GM18505 (cell line): ENCODE results near the gene MICAL3.

Experiments used
- ATAC-seq: cut with Tn5 transposase; IDR thresholded peaks from one replicate; pipeline ENCODE4 v1.9.1; 2021; ENCODE audit not compliant: unreplicated experiment
- POLR2A ChIP-seq: IDR thresholded peaks from 4 replicates; pipeline ENCODE4 v1.6.1; 2011; ENCODE audit warnings: borderline replicate concordance; ENCODE audit not compliant: insufficient read depth, insufficient read length; ENCODE audit errors: extremely low read depth

The MICAL3 gene

DNA sequence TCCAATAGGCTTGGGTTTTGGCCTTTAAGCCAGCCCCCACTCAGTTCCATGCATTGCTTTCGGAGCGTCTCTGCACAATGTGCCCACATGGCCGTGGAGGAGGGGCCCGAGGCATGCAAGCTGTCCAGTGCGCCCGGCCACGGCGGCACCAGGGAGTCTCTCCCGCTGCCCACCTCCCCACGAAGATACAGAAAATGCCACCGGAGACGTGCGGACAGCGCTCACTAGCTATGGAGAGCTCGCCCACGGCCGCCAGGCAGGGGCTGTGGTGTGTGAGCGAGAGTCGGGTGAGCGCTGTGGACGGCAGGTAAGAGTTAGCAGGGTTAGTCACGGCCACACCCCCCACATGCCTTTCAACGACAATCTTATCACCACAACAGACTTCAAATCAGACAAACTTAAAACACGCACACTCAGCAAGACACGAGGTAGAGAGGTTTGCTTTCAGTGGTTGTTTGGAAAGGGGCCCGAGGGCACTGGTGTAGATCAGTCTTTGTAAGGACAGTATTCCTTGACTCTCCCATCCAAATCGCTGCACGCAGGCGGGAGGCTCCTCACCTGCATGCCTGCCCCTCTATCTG is 231.4 kb downstream of the MICAL3 start:
- no peak for ATAC-seq
- TF ChIP-seq POLR2A = no peak

- ATAC-seq = no peak
- no peak for TF ChIP-seq POLR2A
Measured at GRCh38 chr22:17792299-17792698, 232.1 kb downstream of the MICAL3 start.

- no peak for ATAC-seq
- no peak for TF ChIP-seq POLR2A
Measured at GRCh38 chr22:17791196-17791595, 233.2 kb downstream of the MICAL3 start.

DNA sequence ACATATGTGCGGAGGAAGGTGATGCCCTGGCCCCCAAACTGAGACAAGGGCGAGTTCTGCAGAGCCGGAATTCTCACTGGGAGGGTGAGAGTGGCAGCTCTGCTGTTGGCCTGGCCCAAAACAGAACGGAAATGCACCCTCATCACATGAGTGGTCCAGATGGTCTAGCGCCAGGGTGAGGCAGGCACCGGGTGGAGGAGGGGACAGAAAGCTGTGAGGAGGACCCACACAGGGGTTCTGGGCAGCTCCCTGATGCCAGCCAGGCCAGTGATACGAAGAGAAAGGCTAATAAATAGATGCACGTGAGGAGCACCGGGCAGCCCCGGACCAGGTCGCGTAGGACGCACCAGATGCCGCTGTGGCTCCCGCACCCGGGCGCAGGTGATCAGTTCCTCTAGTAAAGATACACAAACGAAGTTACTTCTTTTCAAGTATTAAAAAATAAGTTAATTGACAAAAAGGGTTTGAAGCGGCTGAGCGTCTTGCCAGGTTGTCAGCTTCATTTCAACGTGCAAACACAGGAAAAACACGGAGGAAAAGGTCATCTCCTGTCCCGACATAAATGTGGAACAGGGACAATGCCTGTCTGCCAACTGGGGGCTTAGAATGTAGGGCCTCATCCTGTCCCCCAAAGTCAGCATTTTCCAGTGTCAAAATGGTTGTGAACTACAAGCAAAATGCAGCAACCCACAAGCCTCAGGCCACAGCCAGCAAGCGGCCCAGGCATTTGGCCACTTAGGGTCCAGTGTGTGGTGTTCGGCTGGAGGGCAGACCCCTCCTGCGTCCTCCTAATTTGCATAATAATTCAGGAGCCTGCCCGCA is 234.8 kb downstream of the MICAL3 start:
- no peak for TF ChIP-seq POLR2A
- no peak for ATAC-seq

DNA sequence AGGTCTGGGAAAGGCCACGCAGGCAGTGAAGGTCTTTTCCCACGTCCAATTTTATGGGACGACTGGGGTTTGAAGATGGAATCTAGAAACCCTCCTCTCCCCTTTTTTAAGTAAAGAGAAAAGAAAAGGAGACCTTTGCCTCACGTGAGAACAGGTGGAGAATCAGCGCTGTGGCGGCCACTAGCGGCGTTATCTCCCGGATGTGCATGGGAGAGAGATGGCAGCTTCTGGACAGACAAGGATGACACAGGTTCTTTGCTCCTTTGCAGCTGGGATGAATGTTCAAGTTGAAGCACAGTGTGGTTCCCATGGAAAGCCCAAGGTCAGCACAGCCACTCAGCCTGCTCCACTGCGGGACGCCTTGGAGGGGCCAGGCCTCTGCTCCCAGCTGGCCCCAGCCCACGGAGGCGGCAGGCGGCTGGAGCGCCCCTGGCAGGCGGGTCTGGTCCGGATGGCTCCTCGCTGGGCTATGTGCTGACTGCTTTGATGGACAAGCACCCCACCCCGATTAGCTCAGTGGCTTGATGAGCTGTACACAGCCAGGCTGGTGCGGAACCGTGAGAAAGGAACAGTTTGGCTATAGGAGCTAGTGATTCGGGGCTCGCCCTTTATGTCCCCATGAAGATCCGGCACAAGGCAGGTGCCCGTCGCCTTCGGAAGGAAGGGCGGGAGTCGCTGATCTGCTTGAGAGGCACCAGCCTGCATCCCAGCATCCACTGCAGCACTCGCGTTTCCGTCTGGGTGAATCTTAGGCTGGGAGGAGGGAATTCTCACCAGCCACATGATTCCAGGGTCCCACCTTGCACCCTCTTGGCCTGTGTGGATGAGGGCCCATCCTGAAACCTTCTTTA is 235.6 kb downstream of the MICAL3 start:
- ATAC-seq = no peak
- no peak for TF ChIP-seq POLR2A

- no peak for ATAC-seq
- TF ChIP-seq POLR2A = no peak
Measured at GRCh38 chr22:17787716-17788330, 236.5 kb downstream of the MICAL3 start.

- no peak for ATAC-seq
- no peak for TF ChIP-seq POLR2A
Measured at GRCh38 chr22:17787241-17787640, 237.1 kb downstream of the MICAL3 start.

- ATAC-seq = no peak
- TF ChIP-seq POLR2A = no peak
Measured at GRCh38 chr22:17786435-17787161, 237.8 kb downstream of the MICAL3 start.

- ATAC-seq = no peak
Measured at GRCh38 chr22:17785185-17786184, 238.9 kb downstream of the MICAL3 start.

DNA sequence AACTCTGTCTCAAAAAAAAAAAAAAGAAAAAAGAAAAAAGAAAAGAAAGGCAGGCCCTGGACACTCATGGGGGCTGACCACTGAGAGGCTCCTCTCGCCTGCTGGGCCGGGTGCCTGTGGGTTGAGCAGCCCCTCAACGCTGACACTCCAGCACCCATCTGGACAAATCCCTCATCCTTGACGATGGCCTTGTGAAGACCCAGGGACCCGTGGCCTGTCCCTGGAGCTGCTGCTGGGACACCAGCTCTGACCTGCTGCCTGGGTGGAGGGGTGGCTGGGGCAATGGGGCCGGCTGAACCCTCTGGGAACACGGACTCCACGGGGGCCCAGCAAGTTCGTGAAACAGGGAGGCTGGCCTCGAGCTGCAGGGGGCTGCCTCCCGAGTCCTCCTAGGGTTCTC is 239.6 kb downstream of the MICAL3 start:
- no peak for ATAC-seq
- TF ChIP-seq POLR2A = no peak

More at GRCh38 chr22:17785185-17786184, 238.9 kb downstream of the MICAL3 start:
- no peak for TF ChIP-seq POLR2A

- no peak for TF ChIP-seq POLR2A
- no peak for ATAC-seq
Measured at GRCh38 chr22:17783773-17784480, 240.4 kb downstream of the MICAL3 start.
